Measurements from ENCODE around the gene MISP3. TPM values are rescaled to one million over a fixed set of nuclear protein-coding genes. Genes with fewer than 3 reads are reported as not detected.

MISP3 gene
- total and polyA plus RNA-seq, 10 donors = 1.5 to 8.0 (median 2.0) TPM

- Histone ChIP-seq H3K9me3 (no peaks in the 10 kb centered on the region), H3K36me3 (peaks cover 0 to 46% (median 18%) of the 10 kb centered on the region in 6 donors), H3K4me3 (peak overlapping the region in 4 of 8 donors; percentile 18 to 67 (median 54)), H3K27ac (peak overlapping the region in 5 of 8 donors; percentile 90 to 99 (median 97)), H3K27me3 (replicated peaks in 1 of 7) (no peaks in the 10 kb centered on the region), H3K4me1 (peaks cover 19 to 88% (median 58%) of the 10 kb centered on the region in 6 donors)
- no peak for TF ChIP-seq CTCF (IDR thresholded peaks at IDR 0.05 in 8 of 11, conservative IDR thresholded peaks at IDR 0.05 in 3 of 11)
- no peak for TF ChIP-seq POLR2A (IDR thresholded peaks at IDR 0.05)
- TF ChIP-seq POLR2AphosphoS5 (IDR thresholded peaks at IDR 0.05) = no peak
- DNase-seq = no peak
- intact Hi-C loops (cut with DNase I; ENCODE audit: low total_unique reads) = no loop called here
- WGBS, 5 donors = 56 to 77% (median 70%) methylated on average over 2 of the region's 2 CpGs
These were observed 38.1 kb downstream of the MISP3 start for GRCh38 chr19:14110650-14111049.

- no peaks in the 10 kb centered on the region for H3K9me3 ChIP-seq
- H3K27ac ChIP-seq = peak overlapping the region in 7 of 8 donors; percentile 85 to 99 (median 93)
- H3K36me3 ChIP-seq = peaks cover 0 to 38% (median 10%) of the 10 kb centered on the region in 6 donors
- intact Hi-C loops (cut with DNase I; ENCODE audit: low total_unique reads) = no loop called here
- no peak for DNase-seq
- 81 to 88% (median 83%) methylated on average over 1 of the region's 1 CpG for WGBS, 5 donors
- TF ChIP-seq CTCF (IDR thresholded peaks at IDR 0.05 in 8 of 11, conservative IDR thresholded peaks at IDR 0.05 in 3 of 11) = no peak
- TF ChIP-seq POLR2AphosphoS5 (IDR thresholded peaks at IDR 0.05) = no peak
- no peak for TF ChIP-seq POLR2A (IDR thresholded peaks at IDR 0.05)
- H3K4me1 ChIP-seq = peaks cover 27 to 97% (median 66%) of the 10 kb centered on the region in 6 donors
- H3K4me3 ChIP-seq = peak overlapping the region in 7 of 8 donors; percentile 8 to 67 (median 38)
- no peaks in the 10 kb centered on the region for H3K27me3 ChIP-seq (replicated peaks in 1 of 7)
These were observed 38.9 kb downstream of the MISP3 start for GRCh38 chr19:14111486-14111885.

- Histone ChIP-seq H3K27me3 (replicated peaks in 1 of 7) (no peaks in the 10 kb centered on the region), H3K9me3 (no peaks in the 10 kb centered on the region), H3K36me3 (peaks cover 0 to 31% (median 2%) of the 10 kb centered on the region in 6 donors), H3K27ac (peak overlapping the region; percentile 74 to 99 (median 92)), H3K4me1 (peaks cover 29 to 97% (median 67%) of the 10 kb centered on the region in 6 donors), H3K4me3 (peak overlapping the region in 7 of 8 donors; percentile 8 to 67 (median 38))
- intact Hi-C loops (cut with DNase I; ENCODE audit: low total_unique reads) = no loop called here
- peak; percentile 79 for DNase-seq
- TF ChIP-seq CTCF (IDR thresholded peaks at IDR 0.05 in 8 of 11, conservative IDR thresholded peaks at IDR 0.05 in 3 of 11) (no peak), POLR2A (IDR thresholded peaks at IDR 0.05) (no peak), POLR2AphosphoS5 (IDR thresholded peaks at IDR 0.05) (no peak)
- 50 to 74% (median 66%) methylated on average over 11 to 12 of the region's 12 CpGs for WGBS, 5 donors
These were observed 39.6 kb downstream of the MISP3 start for GRCh38 chr19:14112051-14112808.

GRCh38 chr19:14112809-14113385 is 40.3 kb downstream of the MISP3 start:
- H3K4me1 ChIP-seq = peaks cover 29 to 90% (median 63%) of the 10 kb centered on the region in 6 donors
- H3K36me3 ChIP-seq = peaks cover 0 to 24% (median 0%) of the 10 kb centered on the region in 6 donors
- H3K27me3 ChIP-seq (replicated peaks in 1 of 7) = no peaks in the 10 kb centered on the region
- WGBS, 5 donors = 51 to 70% (median 60%) methylated on average over 10 to 12 of the region's 12 CpGs
- H3K27ac ChIP-seq = peak overlapping the region; percentile 74 to 99 (median 92)
- peak; percentile 84 for DNase-seq
- intact Hi-C loops (cut with DNase I; ENCODE audit: low total_unique reads) = no loop called here
- TF ChIP-seq CTCF (IDR thresholded peaks at IDR 0.05 in 8 of 11, conservative IDR thresholded peaks at IDR 0.05 in 3 of 11) (peak in 1 of 11 experiments; percentile 11), POLR2AphosphoS5 (IDR thresholded peaks at IDR 0.05) (peak; percentile 44 to 76 (median 74)), POLR2A (IDR thresholded peaks at IDR 0.05) (no peak)
- no peaks in the 10 kb centered on the region for H3K9me3 ChIP-seq
- peak overlapping the region in 7 of 8 donors; percentile 8 to 67 (median 38) for H3K4me3 ChIP-seq

Data from spleen (tissue), 11 donors.